Measurements from ENCODE around the gene NUP85.

GRCh38 chr17:75241143-75241430 lies 35.6 kb downstream of the NUP85 start:
- TF ChIP-seq, protein P1, sequence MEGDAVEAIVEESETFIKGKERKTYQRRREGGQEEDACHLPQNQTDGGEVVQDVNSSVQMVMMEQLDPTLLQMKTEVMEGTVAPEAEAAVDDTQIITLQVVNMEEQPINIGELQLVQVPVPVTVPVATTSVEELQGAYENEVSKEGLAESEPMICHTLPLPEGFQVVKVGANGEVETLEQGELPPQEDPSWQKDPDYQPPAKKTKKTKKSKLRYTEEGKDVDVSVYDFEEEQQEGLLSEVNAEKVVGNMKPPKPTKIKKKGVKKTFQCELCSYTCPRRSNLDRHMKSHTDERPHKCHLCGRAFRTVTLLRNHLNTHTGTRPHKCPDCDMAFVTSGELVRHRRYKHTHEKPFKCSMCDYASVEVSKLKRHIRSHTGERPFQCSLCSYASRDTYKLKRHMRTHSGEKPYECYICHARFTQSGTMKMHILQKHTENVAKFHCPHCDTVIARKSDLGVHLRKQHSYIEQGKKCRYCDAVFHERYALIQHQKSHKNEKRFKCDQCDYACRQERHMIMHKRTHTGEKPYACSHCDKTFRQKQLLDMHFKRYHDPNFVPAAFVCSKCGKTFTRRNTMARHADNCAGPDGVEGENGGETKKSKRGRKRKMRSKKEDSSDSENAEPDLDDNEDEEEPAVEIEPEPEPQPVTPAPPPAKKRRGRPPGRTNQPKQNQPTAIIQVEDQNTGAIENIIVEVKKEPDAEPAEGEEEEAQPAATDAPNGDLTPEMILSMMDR (IDR thresholded peaks at IDR 0.05) = no peak
- TF ChIP-seq POLR2A (IDR thresholded peaks at IDR 0.05) = no peak

All from body of pancreas (tissue), 4 donors.